IMR-90 (cell line): Measurements from ENCODE around the gene ASB7. TPM values are rescaled to one million over a fixed set of nuclear protein-coding genes. Genes with fewer than 3 reads are reported as not detected.
A peak's percentile ranks its signal among the peaks of the same experiment; 100 is the strongest.

ENCODE experiments used
- ATAC-seq: fragments of 200-7000 bp; cut with Tn5 transposase; 2 replicates; pipeline ENCODE4 v1.9.1; 2020; ENCODE audit warnings: low read depth, mild to moderate bottlenecking, moderate library complexity
- BruUV-seq: library from RNA; stranded (reverse); fragments of 400-500 nt; replicated peaks from 2 replicates; lab custom pipeline; 2021; lab: Mats Ljungman, UMichigan
- CTCF ChIA-PET: fragments of 300-600 bp; formaldehyde crosslinking; extraction: SDS; loops from one replicate; lab custom pipeline; 2021; ENCODE audit warnings: antibody characterized with exemption; lab: Yijun Ruan, JAX
- POLR2A ChIA-PET: fragments of 300-600 bp; sonication (Branson Sonifier 250); formaldehyde crosslinking; loops from one replicate; lab custom pipeline; 2022; ENCODE audit warnings: antibody characterized with exemption; ENCODE audit not compliant: unreplicated experiment; lab: Charles Lee
- DNase-seq: peaks from one replicate; pipeline ENCODE4 v3.0.0; 2013
- H2AFZ ChIP-seq: replicated peaks from 2 replicates; pipeline ENCODE3; 2013; ENCODE audit warnings: low read length, mild to moderate bottlenecking; ENCODE audit not compliant: poor library complexity
- H2AK5ac ChIP-seq: 2 replicates; pipeline ENCODE4 v1.6.1; 2013; ENCODE audit warnings: low read depth, low read length, inconsistent platforms
- H2AK9ac ChIP-seq: replicated peaks from 2 replicates; pipeline ENCODE3; 2013; ENCODE audit warnings: mild to moderate bottlenecking, low read depth, low read length, moderate library complexity; ENCODE audit not compliant: poor library complexity
- H2BK120ac ChIP-seq: 2 replicates; pipeline ENCODE4 v1.6.1; 2013; ENCODE audit warnings: low read depth, low read length, inconsistent platforms
- H2BK15ac ChIP-seq: 3 replicates; pipeline ENCODE4 v1.6.1; 2013; ENCODE audit warnings: low read depth, low read length, inconsistent platforms
- H2BK20ac ChIP-seq: 2 replicates; pipeline ENCODE4 v1.6.1; 2013; ENCODE audit warnings: low read depth, mild to moderate bottlenecking, inconsistent platforms, low read length, moderate library complexity
- H2BK5ac ChIP-seq: 2 replicates; pipeline ENCODE4 v1.6.1; 2013; ENCODE audit warnings: mild to moderate bottlenecking, low read depth, low read length, inconsistent platforms; ENCODE audit not compliant: poor library complexity, severe bottlenecking
- H3K14ac ChIP-seq: replicated peaks from 2 replicates; pipeline ENCODE4 v1.6.1; 2013; ENCODE audit warnings: low read depth, low read length, inconsistent platforms
- H3K18ac ChIP-seq: 2 replicates; pipeline ENCODE4 v1.6.1; 2013; ENCODE audit warnings: low read depth, low read length, control low read depth
- H3K23ac ChIP-seq: 2 replicates; pipeline ENCODE4 v1.6.1; 2013; ENCODE audit warnings: low read depth, low read length, inconsistent platforms
- H3K27ac ChIP-seq: 2 replicates; pipeline ENCODE4 v1.5.1; 2013; ENCODE audit warnings: mild to moderate bottlenecking, control low read depth, low read length; ENCODE audit not compliant: insufficient read depth
- H3K27me3 ChIP-seq: 2 replicates; pipeline ENCODE4 v1.6.1; 2013; ENCODE audit warnings: low read length; ENCODE audit not compliant: control insufficient read depth, insufficient read depth
- H3K36me3 ChIP-seq: 2 replicates; pipeline ENCODE4 v1.6.1; 2013; ENCODE audit warnings: low read length, mixed read lengths; ENCODE audit not compliant: control insufficient read depth, insufficient read depth
- H3K4ac ChIP-seq: 2 replicates; pipeline ENCODE4 v1.6.1; 2013; ENCODE audit warnings: low read depth, low read length, inconsistent platforms
- H3K4me1 ChIP-seq: 2 replicates; pipeline ENCODE4 v1.6.1; 2013; ENCODE audit warnings: low read length, mixed read lengths; ENCODE audit not compliant: control insufficient read depth, insufficient read depth
- H3K4me2 ChIP-seq: 2 replicates; pipeline ENCODE4 v1.6.1; 2013; ENCODE audit warnings: low read depth, mild to moderate bottlenecking, control low read depth, low read length, moderate library complexity
- H3K4me3 ChIP-seq: 2 replicates; pipeline ENCODE4 v1.5.1; 2013; ENCODE audit warnings: low read depth, mild to moderate bottlenecking, control low read depth, low read length, moderate library complexity; ENCODE audit not compliant: insufficient read depth
- H3K56ac ChIP-seq: 2 replicates; pipeline ENCODE4 v1.6.1; 2013; ENCODE audit warnings: low read length, inconsistent platforms; ENCODE audit not compliant: insufficient read depth; ENCODE audit errors: extremely low read depth
- H3K79me1 ChIP-seq, 2 experiments: 2 replicates each; pipeline ENCODE4 v1.6.1; 2013; ENCODE audit warnings: low read length in 2 of 2, inconsistent platforms in 1 of 2, low read depth in 1 of 2
- H3K9ac ChIP-seq: 2 replicates; pipeline ENCODE4 v1.6.1; 2013; ENCODE audit warnings: low read depth, low read length, control low read depth
- H3K9me1 ChIP-seq: 2 replicates; pipeline ENCODE4 v1.6.1; 2013; ENCODE audit warnings: low read length, inconsistent platforms; ENCODE audit not compliant: insufficient read depth
- H3K9me3 ChIP-seq: 2 replicates; pipeline ENCODE4 v1.6.1; 2013; ENCODE audit warnings: low read length; ENCODE audit not compliant: control insufficient read depth, insufficient read depth
- H4K20me1 ChIP-seq: 2 replicates; pipeline ENCODE4 v1.6.1; 2013; ENCODE audit warnings: low read length, inconsistent platforms; ENCODE audit not compliant: insufficient read depth
- H4K5ac ChIP-seq: 2 replicates; pipeline ENCODE4 v1.6.1; 2013; ENCODE audit warnings: mild to moderate bottlenecking, low read depth, low read length, control low read depth
- H4K8ac ChIP-seq, 2 experiments: 2 replicates each; pipeline ENCODE4 v1.6.1; 2013; ENCODE audit warnings: low read depth in 2 of 2, low read length in 2 of 2, control low read depth in 1 of 2, inconsistent platforms in 1 of 2
- H4K91ac ChIP-seq: 2 replicates; pipeline ENCODE4 v1.6.1; 2013; ENCODE audit warnings: low read depth, low read length, inconsistent platforms; ENCODE audit not compliant: insufficient read depth
- BHLHE40 ChIP-seq: fragments of 150-350 bp; IDR thresholded peaks from 2 replicates; pipeline ENCODE4 v1.6.1; 2016; ENCODE audit warnings: mild to moderate bottlenecking, low read depth, low read length
- CEBPB ChIP-seq: IDR thresholded peaks from 2 replicates; pipeline ENCODE4 v1.6.1; 2012; ENCODE audit warnings: low read depth, low read length, improper control_type of control experiment
- ELK1 ChIP-seq: fragments of 150-350 bp; IDR thresholded peaks from 2 replicates; pipeline ENCODE4 v1.6.1; 2016; ENCODE audit warnings: low read depth, mild to moderate bottlenecking, low read length, moderate library complexity, borderline replicate concordance
- MAFK ChIP-seq: IDR thresholded peaks from 2 replicates; pipeline ENCODE4 v1.6.1; 2012; ENCODE audit warnings: low read depth, low read length, improper control_type of control experiment
- RFX5 ChIP-seq: IDR thresholded peaks from 2 replicates; pipeline ENCODE4 v1.8.0; 2012; ENCODE audit warnings: low read depth, mild to moderate bottlenecking, low read length, moderate library complexity
- SMC3 ChIP-seq: fragments of 150-350 bp; IDR thresholded peaks from 2 replicates; pipeline ENCODE4 v1.6.1; 2016; ENCODE audit warnings: low read depth, mild to moderate bottlenecking, antibody characterized with exemption, low read length, moderate library complexity
- USF2 ChIP-seq: fragments of 150-350 bp; IDR thresholded peaks from 2 replicates; pipeline ENCODE4 v1.6.1; 2017; ENCODE audit warnings: mild to moderate bottlenecking, antibody characterized with exemption, low read length, low read depth
- WGBS, 2 experiments: methylation state at CpG; one replicate each; pipeline versions ENCODE4 v1.1.5 to v1.1.7; 2013; ENCODE audit warnings: missing lambda C conversion rate in 2 of 2; ENCODE audit not compliant: insufficient read length in 1 of 2; ENCODE audit errors: extremely low coverage in 2 of 2; 5-methylcytosine and 5-hydroxymethylcytosine counted together
- dilution Hi-C: fragments of 300-500 bp; cut with HindIII; formaldehyde crosslinking; loops from one replicate; pipeline ENCODE4 v1.14.3; 2018; ENCODE audit warnings: low sequenced_read_pairs; ENCODE audit not compliant: unreplicated experiment
- in situ Hi-C: fragments of 300-500 bp; cut with MboI; formaldehyde crosslinking; loops from 3 replicates; pipeline ENCODE4 v1.14.3; 2019; ENCODE audit warnings: low sequenced_read_pairs, inconsistent platforms, mixed read lengths
- intact Hi-C: fragments of 100-400 bp; cut with micrococcal nuclease; formaldehyde crosslinking; loops from 2 replicates; pipeline ENCODE4 v1.10.0; 2022
- polyA plus RNA-seq, 3 experiments: library from polyadenylated mRNA; depleted of rRNA; stranded (reverse); fragments of >200 nt; gene quantifications; 2 replicates each; pipeline ENCODE4 v1.2.3, GENCODE V29; 2012; ENCODE audit warnings: low replicate concordance in 1 of 3
- total RNA-seq: library from RNA; depleted of rRNA; stranded (reverse); fragments of >200 nt; gene quantifications from 2 replicates; pipeline ENCODE4 v1.2.3, GENCODE V29; 2012

Gene ASB7
- total and polyA plus RNA-seq, 2 of the 4 experiments (the other 2 are of a cell fraction), result 7.7 to 16.7 TPM

GRCh38 chr15:100569391-100569790 is 33.0 kb upstream of the ASB7 start:
- Histone ChIP-seq H3K4me1 (0 out of 2 replicates have a peak, but pooled peaks cover 2% of the 10 kb centered on the region), H3K14ac (no peak overlapping the region), H3K56ac (no peak overlapping the region), H3K9me1 (no peaks in the 10 kb centered on the region), H2BK5ac (no peak overlapping the region), H3K23ac (no peak overlapping the region), H2BK120ac (no peak overlapping the region), H4K8ac (no peak overlapping the region), H3K4me2 (no peak overlapping the region), H2BK20ac (no peak overlapping the region), H2BK15ac (no peak overlapping the region), H4K5ac (no peak overlapping the region), H3K4ac (no peak overlapping the region), H3K18ac (no peak overlapping the region), H3K9me3 (no peaks in the 10 kb centered on the region), H3K79me1 (no peaks in the 10 kb centered on the region; a peak in 2 of 4 replicates), H3K36me3 (peaks cover 8% of the 10 kb centered on the region), H4K20me1 (no peaks in the 10 kb centered on the region), H2AK9ac (no peak overlapping the region), H2AK5ac (no peak overlapping the region), H3K27ac (no peak overlapping the region), H3K27me3 (no peaks in the 10 kb centered on the region), H4K91ac (no peak overlapping the region), H3K4me3 (no peak overlapping the region), H3K9ac (no peak overlapping the region), H2AFZ (no peak overlapping the region)
- peak; percentile 54 for DNase-seq
- CTCF ChIA-PET, result interaction anchor here (0.6 kb wide), 1 partner anchor 220 kb away, joined by 3 read pairs; no protein-coding TSS in a partner anchor
- intact Hi-C loops (no loop called here), in situ Hi-C loops (loop anchor here (10.0 kb wide), 1 partner anchor 635 kb away; no protein-coding TSS in a partner anchor), dilution Hi-C loops (no loop called here)
- no CpG with 5 or more reads among the region's 8 CpGs for WGBS, 2 experiments
- BruUV-seq, result no TSS peak
- TF ChIP-seq BHLHE40 (no peak), CEBPB (0 out of 2 replicates have a peak, but pooled peaks have one; percentile 7), MAFK (no peak), USF2 (no peak), ELK1 (no peak), SMC3 (no peak), RFX5 (no peak)
- POLR2A ChIA-PET, result no interaction called here
- peak; percentile 57 for ATAC-seq
